HG02840 (cell line): ENCODE measurements around the gene CLSTN1.

ENCODE experiments used
- ATAC-seq: cut with Tn5 transposase; IDR thresholded peaks from one replicate; pipeline ENCODE4 v1.9.1; 2021; ENCODE audit warnings: mild to moderate bottlenecking, moderate library complexity, moderate number of reproducible peaks; ENCODE audit not compliant: unreplicated experiment, low FRiP score

CLSTN1 gene

DNA sequence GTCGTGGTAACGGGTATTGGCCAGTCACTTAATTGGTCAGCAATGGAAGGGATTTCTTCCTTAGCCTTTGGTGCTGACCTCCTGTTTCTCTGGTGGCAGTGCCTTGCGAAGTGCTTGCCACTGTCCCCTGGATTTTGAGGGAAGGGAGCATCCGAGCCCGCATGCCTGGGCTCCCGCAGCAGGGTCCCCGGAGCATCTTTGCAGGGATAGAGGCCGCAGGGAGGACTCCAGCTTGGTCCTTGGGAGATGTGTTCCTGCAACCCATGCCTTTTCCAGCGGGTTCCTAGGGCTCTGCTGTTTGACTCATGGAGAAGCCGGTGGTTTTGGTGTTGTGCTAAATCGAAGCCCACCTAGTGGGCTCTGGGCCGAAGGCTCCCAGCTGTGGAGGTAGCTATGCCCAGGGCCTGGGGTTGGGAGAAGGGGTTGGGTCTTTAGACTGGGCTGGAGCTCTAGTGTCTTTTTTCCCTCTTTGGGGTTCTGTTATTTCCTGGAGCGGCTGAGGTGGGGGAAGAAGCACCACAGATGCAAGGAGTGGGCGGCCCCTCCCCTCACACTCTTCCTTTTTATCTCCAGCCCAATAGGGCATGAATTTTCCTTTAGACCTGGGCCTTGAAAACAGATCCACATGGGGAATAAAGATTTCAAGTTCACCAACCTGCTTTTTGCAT lies 133.2 kb downstream of the CLSTN1 start:
- ATAC-seq: no peak

GRCh38 chr1:9689971-9690381 lies 133.8 kb downstream of the CLSTN1 start:
- ATAC-seq: no peak

DNA sequence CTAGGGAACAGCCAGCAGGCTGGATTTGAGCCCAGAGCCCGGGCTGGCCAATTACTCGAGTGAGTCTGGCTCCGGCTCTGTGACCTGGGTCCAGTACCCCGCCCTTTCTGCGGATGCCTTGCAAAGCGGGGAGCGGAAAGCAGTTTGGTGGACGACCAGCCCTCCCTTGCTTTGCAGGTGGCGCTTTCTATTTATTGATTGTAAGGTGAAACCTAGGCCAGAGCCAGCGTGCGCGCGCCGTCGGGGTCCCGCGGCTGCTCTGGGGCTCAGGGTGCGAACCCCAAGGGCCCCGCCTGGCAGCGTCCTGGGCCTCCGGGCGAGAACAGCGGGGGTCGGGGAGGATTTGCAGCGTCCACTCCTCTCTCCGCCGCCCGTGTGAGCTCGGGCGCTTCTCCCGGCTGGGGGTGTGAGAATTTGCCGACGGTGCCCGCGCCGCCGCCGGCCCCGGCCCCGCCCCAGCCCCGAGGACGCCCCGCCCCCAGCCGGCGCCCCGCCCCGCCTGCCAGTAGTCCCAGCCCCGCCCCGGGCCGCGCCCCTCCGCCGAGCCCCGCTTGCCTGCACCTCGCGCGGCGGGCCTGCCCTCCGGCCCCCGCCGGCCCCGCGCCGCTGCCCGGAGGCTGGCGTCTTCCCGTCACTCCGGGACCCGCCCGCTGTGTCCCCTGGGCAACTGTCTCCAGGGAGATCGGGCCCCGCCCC lies 134.6 kb downstream of the CLSTN1 start:
- no peak for ATAC-seq

DNA sequence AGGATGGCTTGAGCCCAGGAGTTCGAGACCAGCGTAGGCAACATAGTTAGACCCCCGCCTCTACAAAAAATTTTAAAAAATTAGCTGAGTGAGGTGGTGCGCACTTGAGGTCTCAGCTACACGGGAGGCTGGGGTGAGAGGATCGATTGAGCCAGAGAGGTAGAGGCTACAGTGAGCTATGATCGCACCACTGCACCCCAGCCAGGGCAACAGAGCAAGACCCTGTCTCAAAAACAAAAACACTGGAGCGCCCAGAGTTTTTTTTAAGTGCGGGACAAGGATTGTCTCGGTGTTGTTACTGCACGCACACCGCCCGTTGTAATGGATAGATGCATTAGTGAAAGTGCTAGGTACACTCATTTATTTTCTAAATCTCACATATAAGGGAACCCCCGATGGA lies 135.2 kb downstream of the CLSTN1 start:
- ATAC-seq: no peak

DNA sequence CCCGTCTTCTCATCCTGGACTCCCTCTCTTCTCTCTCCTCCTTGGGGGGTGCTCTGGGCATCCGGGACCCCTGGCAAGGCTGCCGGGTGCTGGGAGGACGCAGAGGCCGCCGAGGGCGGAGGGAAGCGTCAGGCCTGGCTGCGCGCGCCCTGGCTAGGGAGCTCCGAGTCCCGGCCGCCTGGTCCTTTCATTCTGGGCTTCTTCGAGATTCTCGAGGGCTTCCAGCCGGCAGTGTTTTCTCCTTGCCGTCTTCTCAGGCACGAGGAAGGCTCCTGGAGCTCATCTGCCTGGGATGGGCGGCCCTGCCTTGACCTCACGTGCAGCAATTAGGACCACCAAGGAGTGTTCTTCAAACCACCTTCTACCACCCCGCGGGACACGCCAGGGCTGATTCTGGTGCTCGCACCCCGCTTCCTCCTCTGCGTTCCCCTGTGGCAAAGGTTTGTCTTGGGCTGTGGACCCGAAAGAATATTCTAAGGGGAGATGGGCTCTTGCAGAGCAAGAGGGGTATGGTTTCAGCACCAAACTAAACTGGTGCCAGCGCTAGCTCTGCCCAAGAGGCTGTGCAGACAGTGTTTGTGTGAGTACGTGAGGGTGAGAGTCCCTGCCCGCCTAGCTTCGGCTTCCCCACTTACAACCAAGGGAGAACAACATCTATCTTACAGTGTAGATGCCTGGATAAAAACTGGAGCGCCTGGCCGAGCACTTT lies 135.7 kb downstream of the CLSTN1 start:
- no peak for ATAC-seq

- ATAC-seq: no peak
Observed at GRCh38 chr1:9687120-9687873, 136.5 kb downstream of the CLSTN1 start.

DNA sequence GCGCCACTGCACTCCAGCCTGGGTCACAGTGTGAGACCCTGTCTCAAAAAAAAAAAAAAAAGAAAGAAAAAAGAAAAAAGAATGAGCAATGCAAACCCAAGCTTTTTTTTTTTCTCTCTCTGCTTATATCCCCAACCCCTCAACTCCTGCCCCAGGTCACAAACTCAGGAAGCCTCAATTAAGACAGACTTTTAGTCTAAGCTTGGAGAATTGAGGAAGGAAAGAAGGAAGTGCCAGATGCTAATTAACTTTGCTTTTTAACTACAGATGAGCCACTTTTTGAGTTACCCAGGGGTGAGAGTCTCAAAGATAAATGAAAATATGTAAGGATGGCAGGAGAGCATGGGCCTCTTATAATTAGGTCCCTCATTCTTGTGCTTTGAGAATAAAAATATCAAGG lies 139.0 kb downstream of the CLSTN1 start:
- ATAC-seq: no peak

DNA sequence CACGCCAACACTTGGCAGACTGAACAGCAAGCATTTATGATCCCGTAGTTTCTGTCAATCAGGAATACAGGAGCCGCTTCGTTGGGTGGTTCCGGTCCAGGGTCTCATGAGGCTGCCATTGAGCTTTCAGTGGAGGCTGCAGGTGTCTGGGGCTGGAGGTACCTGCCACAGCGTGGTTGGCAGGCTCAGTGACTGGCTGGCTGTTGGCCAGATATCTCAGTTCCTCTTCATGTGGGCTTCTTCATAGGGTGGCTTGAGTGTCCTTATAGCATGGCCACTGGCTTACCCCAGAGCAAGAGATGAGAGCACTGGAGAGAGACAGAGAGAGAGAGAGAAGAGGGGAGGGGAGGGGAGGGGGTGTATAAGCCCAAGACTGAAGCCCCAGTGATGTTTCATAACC lies 142.9 kb downstream of the CLSTN1 start:
- ATAC-seq: no peak

GRCh38 chr1:9680091-9680490 lies 143.7 kb downstream of the CLSTN1 start:
- no peak for ATAC-seq
